SJSA1 (cell line): Measurements from ENCODE around the gene GBP7. TPM values are rescaled to one million over a fixed set of nuclear protein-coding genes. Genes with fewer than 3 reads are reported as not detected.
"Not testable (repeated sequence)": the region's sequence is repeated elsewhere in the genome, so short reads cannot be mapped to it uniquely, and the experiment has no call there.

ENCODE experiments used
- DNase-seq, 2 experiments: peaks; one replicate each; pipeline ENCODE4 v3.0.0-alpha.2; 2015 to 2020; ENCODE audit warnings: low spot score in 2 of 2, low read depth in 1 of 2
- H3K27ac ChIP-seq: fragments of 250-450 bp; sonication (Bioruptor Pico); 2 replicates; pipeline ENCODE4 v1.5.1; 2020; ENCODE audit warnings: mild to moderate bottlenecking, moderate library complexity
- H3K27me3 ChIP-seq: fragments of 250-450 bp; sonication (Bioruptor Pico); replicated peaks from 2 replicates; pipeline ENCODE4 v1.5.1; 2020; ENCODE audit warnings: mild to moderate bottlenecking, moderate library complexity
- H3K36me3 ChIP-seq: fragments of 250-450 bp; sonication (Bioruptor Pico); 2 replicates; pipeline ENCODE4 v1.5.1; 2020; ENCODE audit warnings: mild to moderate bottlenecking
- H3K4me1 ChIP-seq: fragments of 250-450 bp; sonication (Bioruptor Pico); replicated peaks from 2 replicates; pipeline ENCODE4 v1.6.1; 2021; ENCODE audit warnings: mild to moderate bottlenecking
- H3K4me3 ChIP-seq: fragments of 250-450 bp; sonication (Bioruptor Pico); 2 replicates; pipeline ENCODE4 v1.5.1; 2020; ENCODE audit warnings: mild to moderate bottlenecking
- H3K9me3 ChIP-seq: fragments of 250-450 bp; sonication (Bioruptor Pico); replicated peaks from 2 replicates; pipeline ENCODE4 v1.5.1; 2020; ENCODE audit warnings: mild to moderate bottlenecking
- total RNA-seq: library from RNA; depleted of rRNA; stranded (reverse); fragments of >200 nt; shearing (Covaris generic); gene quantifications from 2 replicates; pipeline ENCODE4 v1.2.3, GENCODE V29; 2014; rRNA removed

Gene GBP7, protein sequence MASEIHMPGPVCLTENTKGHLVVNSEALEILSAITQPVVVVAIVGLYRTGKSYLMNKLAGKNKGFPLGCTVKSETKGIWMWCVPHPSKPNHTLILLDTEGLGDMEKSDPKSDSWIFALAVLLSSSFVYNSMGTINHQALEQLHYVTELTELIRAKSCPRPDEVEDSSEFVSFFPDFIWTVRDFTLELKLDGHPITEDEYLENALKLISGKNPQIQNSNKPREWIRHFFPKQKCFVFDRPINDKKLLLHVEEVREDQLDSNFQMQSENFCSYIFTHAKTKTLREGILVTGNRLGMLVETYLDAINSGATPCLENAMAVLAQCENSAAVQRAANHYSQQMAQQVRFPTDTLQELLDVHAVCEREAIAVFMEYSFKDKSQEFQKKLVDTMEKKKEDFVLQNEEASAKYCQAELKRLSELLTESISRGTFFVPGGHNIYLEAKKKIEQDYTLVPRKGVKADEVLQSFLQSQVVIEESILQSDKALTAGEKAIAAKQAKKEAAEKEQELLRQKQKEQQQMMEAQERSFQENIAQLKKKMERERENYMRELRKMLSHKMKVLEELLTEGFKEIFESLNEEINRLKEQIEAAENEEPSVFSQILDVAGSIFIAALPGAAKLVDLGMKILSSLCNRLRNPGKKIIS
- total RNA-seq = not detected in 2 replicates

GRCh38 chr1:89175601-89176256 is at the start of gene GBP7:
TSS of gene GBP7 (minus strand) at chr1:89176003. CDS start at chr1:89171935, 4,068 bp downstream.
- no peaks in the 10 kb centered on the region for H3K36me3 ChIP-seq
- H3K4me1 ChIP-seq = no peaks in the 10 kb centered on the region
- DNase-seq = no peak
- H3K9me3 ChIP-seq = no peaks in the 10 kb centered on the region
- H3K27ac ChIP-seq = no peak within 1 kb of the TSS
- no peak within 1 kb of the TSS for H3K4me3 ChIP-seq
- H3K27me3 ChIP-seq = no peaks in the 10 kb centered on the region

- Histone ChIP-seq H3K36me3 (no peaks in the 10 kb centered on the region), H3K4me3 (no peak overlapping the region), H3K9me3 (no peaks in the 10 kb centered on the region), H3K4me1 (no peaks in the 10 kb centered on the region), H3K27me3 (no peaks in the 10 kb centered on the region), H3K27ac (no peak overlapping the region)
- DNase-seq = no peak
These were observed 45.5 kb upstream of the GBP7 start for GRCh38 chr1:89221341-89221740.

DNA sequence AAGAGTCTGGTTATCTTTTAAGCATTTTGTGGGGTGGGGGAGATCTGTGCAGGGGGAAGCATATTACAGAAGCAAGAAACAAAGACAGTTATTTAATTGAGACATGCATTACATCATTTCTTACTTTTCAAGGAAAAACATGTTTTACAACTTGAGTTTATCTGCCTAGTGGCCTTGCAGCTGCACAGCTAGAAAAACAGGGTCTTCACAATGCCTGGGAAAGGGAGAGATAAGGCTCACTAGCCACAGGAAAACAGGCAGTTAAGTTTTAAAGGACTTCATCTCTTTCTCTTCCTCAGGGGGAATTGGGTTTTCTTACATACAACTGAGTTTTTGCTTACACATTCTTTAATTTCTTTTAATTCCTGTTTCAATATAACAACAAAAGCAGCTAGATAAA is 44.0 kb upstream of the GBP7 start:
- H3K9me3 ChIP-seq, DNase-seq, H3K4me1 ChIP-seq, H3K27ac ChIP-seq, H3K4me3 ChIP-seq, H3K27me3 ChIP-seq, H3K36me3 ChIP-seq: not testable (repeated sequence)

GRCh38 chr1:89218941-89219340 is 43.1 kb upstream of the GBP7 start:
- H3K27ac ChIP-seq = not testable (repeated sequence)

DNA sequence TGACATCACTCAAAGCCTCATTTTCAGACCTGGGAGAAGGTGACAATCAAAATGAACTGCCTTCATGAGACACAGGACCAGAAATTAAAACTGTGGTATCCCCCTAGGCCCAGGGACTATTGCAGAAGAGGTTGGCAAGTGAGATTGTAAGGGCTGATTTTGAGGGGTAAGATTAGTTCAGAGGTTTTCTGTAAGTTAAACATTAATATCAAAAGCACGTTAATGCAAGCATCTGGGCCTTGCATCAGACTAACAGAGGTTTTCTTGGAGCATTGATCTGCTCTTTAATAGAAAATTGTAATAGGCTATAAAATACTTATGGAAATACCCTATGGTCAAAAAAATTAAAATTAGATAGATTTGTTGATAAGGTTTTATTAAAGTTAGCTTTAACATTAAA is 37.5 kb upstream of the GBP7 start:
- Histone ChIP-seq H3K4me1 (no peaks in the 10 kb centered on the region), H3K9me3 (0 out of 2 replicates have a peak, but pooled peaks cover 2% of the 10 kb centered on the region), H3K4me3 (no peak overlapping the region), H3K36me3 (no peaks in the 10 kb centered on the region), H3K27ac (no peak overlapping the region), H3K27me3 (no peaks in the 10 kb centered on the region)
- no peak for DNase-seq

More at GRCh38 chr1:89218941-89219340, 43.1 kb upstream of the GBP7 start:
- not testable (repeated sequence) for DNase-seq, H3K9me3 ChIP-seq, H3K27me3 ChIP-seq, H3K36me3 ChIP-seq, H3K4me1 ChIP-seq, H3K4me3 ChIP-seq

- 0 out of 2 replicates have a peak, but pooled peaks cover 2% of the 10 kb centered on the region for H3K9me3 ChIP-seq
- DNase-seq = no peak
- H3K27me3 ChIP-seq = no peaks in the 10 kb centered on the region
- H3K4me1 ChIP-seq = no peaks in the 10 kb centered on the region
- H3K4me3 ChIP-seq = no peak overlapping the region
- H3K36me3 ChIP-seq = no peaks in the 10 kb centered on the region
- no peak overlapping the region for H3K27ac ChIP-seq
These were observed 35.3 kb upstream of the GBP7 start for GRCh38 chr1:89211035-89211634.

- no peak overlapping the region for H3K27ac ChIP-seq
- H3K9me3 ChIP-seq = no peaks in the 10 kb centered on the region; the same call in 1 of the 2 replicates
- no peak for DNase-seq
- no peaks in the 10 kb centered on the region for H3K27me3 ChIP-seq
- H3K4me1 ChIP-seq = no peaks in the 10 kb centered on the region
- no peak overlapping the region for H3K4me3 ChIP-seq
- H3K36me3 ChIP-seq = no peaks in the 10 kb centered on the region
These were observed 30.6 kb upstream of the GBP7 start for GRCh38 chr1:89206373-89206772.

DNA sequence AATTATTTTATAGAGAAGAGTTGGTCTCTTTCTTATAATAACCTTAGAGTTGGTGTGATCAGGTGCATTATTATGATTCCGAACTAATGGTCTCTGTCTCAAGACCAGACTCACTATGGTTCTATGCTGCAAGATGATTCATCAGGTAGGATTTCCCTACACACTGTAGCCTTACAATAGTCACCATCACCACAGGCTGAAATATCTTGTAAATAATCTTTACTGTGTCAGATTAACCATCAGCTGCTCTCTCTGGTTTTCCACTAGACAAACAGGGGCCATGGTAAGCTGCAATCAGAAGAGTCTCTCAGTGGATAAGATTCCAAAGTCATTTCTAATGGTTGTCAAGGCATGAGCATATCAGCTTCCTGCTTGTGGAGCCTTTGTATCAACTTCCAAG is 27.4 kb upstream of the GBP7 start:
- Histone ChIP-seq H3K4me1 (no peaks in the 10 kb centered on the region; the same call in 1 of the 2 replicates), H3K36me3 (no peaks in the 10 kb centered on the region), H3K9me3 (no peaks in the 10 kb centered on the region; the same call in 1 of the 2 replicates), H3K27me3 (no peaks in the 10 kb centered on the region), H3K27ac (no peak overlapping the region), H3K4me3 (no peak overlapping the region)
- DNase-seq = peak in 1 of 2 experiments; percentile 15

DNA sequence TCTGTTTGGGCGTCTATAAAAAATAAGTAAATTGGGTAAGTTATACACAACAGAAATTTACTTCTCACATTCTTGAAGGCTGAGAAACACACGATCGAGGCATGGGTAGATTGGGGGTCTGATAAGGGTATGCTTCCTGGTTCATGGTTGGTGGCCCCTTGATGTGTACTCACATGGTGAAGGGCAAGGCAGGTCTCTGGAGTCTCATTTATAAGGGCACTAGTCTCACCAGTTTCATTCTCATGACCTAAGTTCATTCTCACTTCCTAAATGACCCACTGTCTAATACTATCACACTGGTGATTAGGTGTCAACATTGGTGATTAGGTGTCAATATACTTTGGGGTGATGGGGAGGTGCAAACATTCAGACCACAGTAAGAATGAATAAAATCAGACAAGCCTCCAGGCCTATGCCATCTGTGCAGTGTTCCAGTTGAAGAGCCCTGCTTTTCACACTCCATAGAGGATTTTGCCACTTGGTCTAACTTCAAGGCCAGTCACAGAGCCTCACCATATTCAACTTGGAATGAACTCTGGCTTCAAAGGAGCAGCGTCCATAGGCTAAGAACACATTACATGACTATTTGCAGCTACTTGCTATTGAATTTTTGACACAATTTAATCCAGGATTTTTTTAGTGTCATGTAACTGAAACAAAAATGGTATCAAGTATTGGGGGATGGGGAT is 25.4 kb upstream of the GBP7 start:
- Histone ChIP-seq H3K4me1 (no peaks in the 10 kb centered on the region; the same call in 1 of the 2 replicates), H3K4me3 (no peak overlapping the region), H3K27ac (no peak overlapping the region), H3K36me3 (no peaks in the 10 kb centered on the region), H3K27me3 (no peaks in the 10 kb centered on the region), H3K9me3 (no peaks in the 10 kb centered on the region; the same call in 1 of the 2 replicates)
- DNase-seq = no peak

GRCh38 chr1:89200663-89201062 is 24.9 kb upstream of the GBP7 start:
- Histone ChIP-seq H3K4me3 (no peak overlapping the region), H3K27me3 (no peaks in the 10 kb centered on the region), H3K4me1 (no peaks in the 10 kb centered on the region; the same call in 1 of the 2 replicates), H3K9me3 (no peaks in the 10 kb centered on the region; the same call in 1 of the 2 replicates), H3K27ac (no peak overlapping the region), H3K36me3 (no peaks in the 10 kb centered on the region)
- DNase-seq = no peak

GRCh38 chr1:89199525-89200031 is 23.8 kb upstream of the GBP7 start:
- Histone ChIP-seq H3K4me3 (no peak overlapping the region), H3K36me3 (no peaks in the 10 kb centered on the region), H3K4me1 (no peaks in the 10 kb centered on the region; the same call in 1 of the 2 replicates), H3K27me3 (no peaks in the 10 kb centered on the region), H3K9me3 (no peaks in the 10 kb centered on the region), H3K27ac (no peak overlapping the region)
- DNase-seq = no peak

DNA sequence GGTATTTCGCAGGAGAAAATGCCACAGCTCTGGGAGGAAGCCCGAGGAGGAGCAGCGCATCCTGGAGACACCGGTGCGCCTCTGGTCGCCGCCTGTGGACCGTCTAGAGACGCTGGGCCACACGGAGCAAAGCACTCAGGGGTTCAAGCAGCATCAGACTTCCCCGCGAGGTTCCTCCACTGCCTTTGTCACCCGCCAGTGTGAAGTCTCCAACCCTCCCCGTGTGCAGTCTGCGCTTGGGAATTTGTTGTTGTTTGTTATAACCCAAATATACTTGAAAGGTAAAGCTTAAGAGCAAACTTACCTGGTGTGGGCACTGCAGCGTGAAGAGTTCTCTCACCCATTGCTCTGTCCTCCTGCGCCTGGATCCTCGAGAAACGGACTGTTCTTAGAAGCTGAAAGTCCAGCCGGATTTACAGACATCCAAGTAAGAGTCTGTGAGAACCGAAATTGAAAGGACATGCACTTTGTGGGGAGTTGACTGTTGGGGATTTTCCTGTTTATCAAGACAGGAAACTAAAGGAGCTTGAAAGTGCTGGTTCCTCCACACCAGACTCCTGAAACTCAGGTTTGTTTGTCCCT is 22.8 kb upstream of the GBP7 start, which contains the start of gene GBP4:
GBP4 (minus strand) TSS at position 452 of the 582 bp plus-strand sequence; CDS start at position 344, 108 bp downstream.
- Histone ChIP-seq H3K27ac (no peak within 1 kb of the TSS), H3K9me3 (no peaks in the 10 kb centered on the region), H3K4me1 (no peaks in the 10 kb centered on the region; the same call in 1 of the 2 replicates), H3K36me3 (no peaks in the 10 kb centered on the region), H3K27me3 (no peaks in the 10 kb centered on the region), H3K4me3 (peak within 1 kb of the TSS; percentile 28)
- DNase-seq = peak in 1 of 2 experiments; percentile 30
